GM21576 (cell line): ENCODE data around the gene DYSF.

ENCODE experiments used
- ATAC-seq: cut with Tn5 transposase; IDR thresholded peaks from one replicate; pipeline ENCODE4 v1.9.1; 2021; ENCODE audit warnings: mild to moderate bottlenecking, moderate library complexity; ENCODE audit not compliant: unreplicated experiment

The DYSF gene

GRCh38 chr2:71526141-71526540, 72.8 kb downstream of the DYSF start:
- no peak for ATAC-seq

- no peak for ATAC-seq
These were observed 73.6 kb downstream of the DYSF start for GRCh38 chr2:71526975-71527374.

- no peak for ATAC-seq
These were observed 74.8 kb downstream of the DYSF start for GRCh38 chr2:71528131-71528591.

- no peak for ATAC-seq
These were observed 75.4 kb downstream of the DYSF start for GRCh38 chr2:71528749-71529148.

- no peak for ATAC-seq
These were observed 76.8 kb downstream of the DYSF start for GRCh38 chr2:71530211-71530610.

GRCh38 chr2:71530641-71531332, 77.4 kb downstream of the DYSF start:
- no peak for ATAC-seq

- ATAC-seq: no peak
These were observed 78.2 kb downstream of the DYSF start for GRCh38 chr2:71531522-71532047.

- ATAC-seq: no peak
These were observed 79.0 kb downstream of the DYSF start for GRCh38 chr2:71532327-71532726.

- no peak for ATAC-seq
These were observed 80.8 kb downstream of the DYSF start for GRCh38 chr2:71534201-71534600.

- ATAC-seq: no peak
These were observed 81.5 kb downstream of the DYSF start for GRCh38 chr2:71534826-71535225.

- no peak for ATAC-seq
These were observed 82.2 kb downstream of the DYSF start for GRCh38 chr2:71535526-71535925.

- ATAC-seq: no peak
These were observed 82.9 kb downstream of the DYSF start for GRCh38 chr2:71536226-71536671.

GRCh38 chr2:71538241-71538640, 84.9 kb downstream of the DYSF start:
- no peak for ATAC-seq

- no peak for ATAC-seq
These were observed 85.4 kb downstream of the DYSF start for GRCh38 chr2:71538656-71539265.

- no peak for ATAC-seq
These were observed 87.5 kb downstream of the DYSF start for GRCh38 chr2:71540818-71541217.

GRCh38 chr2:71544919-71545571, 91.7 kb downstream of the DYSF start:
- ATAC-seq: no peak

- no peak for ATAC-seq
These were observed 92.4 kb downstream of the DYSF start for GRCh38 chr2:71545572-71546274.

- no peak for ATAC-seq
These were observed 92.9 kb downstream of the DYSF start for GRCh38 chr2:71546275-71546638.

GRCh38 chr2:71546777-71547281, 93.5 kb downstream of the DYSF start:
- ATAC-seq: no peak

- ATAC-seq: no peak
These were observed 94.4 kb downstream of the DYSF start for GRCh38 chr2:71547616-71548285.
